CD14-positive monocyte (primary cell): Measurements from ENCODE around the gene CCR7. TPM values are rescaled to one million over a fixed set of nuclear protein-coding genes. Genes with fewer than 3 reads are reported as not detected.
A peak's percentile ranks its signal among the peaks of the same experiment; 100 is the strongest.

ENCODE experiments used
- DNase-seq, 3 donors: peaks; one replicate each; pipeline ENCODE4 v3.0.0-alpha.2; 2011 to 2022
- H2AFZ ChIP-seq: 2 replicates; pipeline ENCODE4 v1.6.0; 2012; ENCODE audit warnings: mild to moderate bottlenecking, low read depth, low read length, inconsistent platforms; ENCODE audit not compliant: insufficient read depth, poor library complexity, severe bottlenecking
- H3K27ac ChIP-seq, 2 donors: 1 replicate in 1 of 2; 2 replicates in 1 of 2; pipeline ENCODE4 v1.5.1; 2012 to 2013; ENCODE audit warnings: low read length in 2 of 2, control low read depth in 1 of 2, inconsistent platforms in 1 of 2, low read depth in 1 of 2, mild to moderate bottlenecking in 1 of 2
- H3K27me3 ChIP-seq, 2 donors: one replicate each; pipeline versions ENCODE4 v1.6.0 to v1.6.1; 2011 to 2013; ENCODE audit warnings: low read length in 2 of 2; ENCODE audit not compliant: control insufficient read depth in 2 of 2, insufficient read depth in 2 of 2
- H3K36me3 ChIP-seq, 2 donors: replicated peaks in 1 of 2; 1 replicate in 1 of 2; 2 replicates in 1 of 2; pipeline versions ENCODE4 v1.5.1 to v1.6.1; 2012 to 2013; ENCODE audit warnings: low read length in 2 of 2, control low read depth in 1 of 2, inconsistent platforms in 1 of 2, mild to moderate bottlenecking in 1 of 2; ENCODE audit not compliant: insufficient read depth in 2 of 2, control insufficient read depth in 1 of 2
- H3K4me1 ChIP-seq, 2 donors: 1 replicate in 1 of 2; 2 replicates in 1 of 2; pipeline versions ENCODE4 v1.5.1 to v1.6.1; 2012 to 2013; ENCODE audit warnings: low read length in 2 of 2, control low read depth in 1 of 2, inconsistent platforms in 1 of 2, mild to moderate bottlenecking in 1 of 2, moderate library complexity in 1 of 2; ENCODE audit not compliant: insufficient read depth in 2 of 2, control insufficient read depth in 1 of 2
- H3K4me2 ChIP-seq: replicated peaks from 2 replicates; pipeline ENCODE3; 2012; ENCODE audit warnings: low read length, moderate library complexity, mild to moderate bottlenecking; ENCODE audit not compliant: poor library complexity, severe bottlenecking; ENCODE audit errors: extremely low read depth
- H3K4me3 ChIP-seq, 3 experiments: fragments of 200-600 bp in 1 of 3; sonication (generic) in 1 of 3; replicated peaks in 1 of 3; 1 replicate in 2 of 3; 2 replicates in 1 of 3; pipeline ENCODE4 v1.5.1; 2011 to 2013; ENCODE audit warnings: low read length in 3 of 3, mild to moderate bottlenecking in 3 of 3, control low read depth in 2 of 3, low read depth in 2 of 3, inconsistent platforms in 1 of 3, moderate library complexity in 1 of 3
- H3K79me2 ChIP-seq: 2 replicates; pipeline ENCODE4 v1.6.0; 2012; ENCODE audit warnings: mild to moderate bottlenecking, control low read depth, inconsistent platforms, low read length, moderate library complexity; ENCODE audit not compliant: insufficient read depth
- H3K9ac ChIP-seq: 2 replicates; pipeline ENCODE4 v1.6.0; 2017; ENCODE audit warnings: low read length, mild to moderate bottlenecking; ENCODE audit not compliant: insufficient read depth, poor library complexity, severe bottlenecking
- H3K9me3 ChIP-seq, 2 donors: replicated peaks in 1 of 2; 1 replicate in 1 of 2; 2 replicates in 1 of 2; pipeline versions ENCODE4 v1.5.1 to v1.6.1; 2012 to 2013; ENCODE audit warnings: low read length in 2 of 2, control low read depth in 1 of 2; ENCODE audit not compliant: control insufficient read depth in 1 of 2, insufficient read depth in 1 of 2
- H4K20me1 ChIP-seq: 2 replicates; pipeline ENCODE4 v1.6.0; 2012; ENCODE audit warnings: mild to moderate bottlenecking, low read length, control low read depth, moderate library complexity; ENCODE audit not compliant: insufficient read depth
- H3K27ac Mint-ChIP-seq, 7 donors: one replicate each; pipeline ENCODE4 v1.8.0; 2020; ENCODE audit warnings: mild to moderate bottlenecking in 7 of 7, mixed read lengths in 7 of 7, moderate library complexity in 6 of 7, inconsistent platforms in 2 of 7
- H3K27me3 Mint-ChIP-seq, 3 donors: one replicate each; pipeline ENCODE4 v1.8.0; 2021 to 2022; ENCODE audit warnings: low read depth in 3 of 3, mild to moderate bottlenecking in 3 of 3, mixed read lengths in 3 of 3, moderate library complexity in 3 of 3, inconsistent platforms in 1 of 3
- H3K36me3 Mint-ChIP-seq, 2 donors: one replicate each; pipeline ENCODE4 v1.8.0; 2020; ENCODE audit warnings: mixed read lengths in 2 of 2, inconsistent platforms in 1 of 2, mild to moderate bottlenecking in 1 of 2
- H3K4me1 Mint-ChIP-seq: one replicate; pipeline ENCODE4 v1.8.0; 2020; ENCODE audit warnings: mild to moderate bottlenecking, mixed read lengths
- H3K4me3 Mint-ChIP-seq, 2 donors: one replicate each; pipeline ENCODE4 v1.8.0; 2020; ENCODE audit warnings: mild to moderate bottlenecking in 2 of 2, mixed read lengths in 2 of 2, moderate library complexity in 1 of 2
- H3K9me3 Mint-ChIP-seq, 7 donors: one replicate each; pipeline ENCODE4 v1.8.0; 2020 to 2022; ENCODE audit warnings: mixed read lengths in 7 of 7, mild to moderate bottlenecking in 6 of 7, moderate library complexity in 6 of 7, inconsistent platforms in 2 of 7
- CTCF ChIP-seq: fragments of 200-600 bp; IDR thresholded peaks from one replicate; pipeline ENCODE4 v1.8.0; 2022; ENCODE audit warnings: antibody characterized with exemption, mild to moderate bottlenecking
- WGBS: methylation state at CpG from one replicate; pipeline ENCODE4 v1.1.5; 2013; ENCODE audit warnings: missing lambda C conversion rate; ENCODE audit not compliant: insufficient coverage; 5-methylcytosine and 5-hydroxymethylcytosine counted together
- intact Hi-C, 2 donors: fragments of 100-400 bp; cut with micrococcal nuclease; formaldehyde crosslinking; loops; one replicate each; pipeline versions ENCODE4 v1.15.0 to v1.15.1; 2023
- polyA plus RNA-seq, 3 donors: library from polyadenylated mRNA; depleted of rRNA in 1 of 3; unstranded in 2 of 3; stranded (reverse) in 1 of 3; fragments of 300-500 nt in 2 of 3; fragments of >200 nt in 1 of 3; fragmentation: Illumina TruSeq in 2 of 3; gene quantifications; 1 replicate in 2 of 3; 2 replicates in 1 of 3; pipeline ENCODE4 v1.2.3, GENCODE V29; 2012 to 2021

Gene CCR7
- polyA plus RNA-seq, 3 donors = 0.15 to 2.1 (median 1.2) TPM

- Histone ChIP-seq H2AFZ (no peak overlapping the region), H3K27ac (no peak overlapping the region), H3K4me2 (no peak overlapping the region), H4K20me1 (no peaks in the 10 kb centered on the region), H3K9ac (no peak overlapping the region), H3K4me1 (peaks cover 0 to 8% of the 10 kb centered on the region in 2 donors), H3K36me3 (no peaks in the 10 kb centered on the region), H3K9me3 (no peaks in the 10 kb centered on the region), H3K27me3 (no peaks in the 10 kb centered on the region), H3K4me3 (no peak overlapping the region), H3K79me2 (no peaks in the 10 kb centered on the region)
- no peaks in the 10 kb centered on the region for H3K9me3 Mint-ChIP-seq
- H3K27me3 Mint-ChIP-seq = peaks cover 4 to 11% (median 10%) of the 10 kb centered on the region in 3 donors
- intact Hi-C loops = loop anchor here (10.0 kb wide), 2 partner anchors 132 to 232 kb away; partner anchors contain the start of gene RARA (in 1 of the 2)
- H3K36me3 Mint-ChIP-seq = no peaks in the 10 kb centered on the region
- no peak overlapping the region for H3K4me3 Mint-ChIP-seq
- H3K4me1 Mint-ChIP-seq = peaks cover 15% of the 10 kb centered on the region
- no peak for TF ChIP-seq CTCF
- DNase-seq = no peak
- WGBS = 74% methylated on average over 11 of the region's 13 CpGs
- H3K27ac Mint-ChIP-seq = peak overlapping the region in 1 of 7 donors; percentile 13
These were observed 28.7 kb downstream of the CCR7 start for GRCh38 chr17:40536295-40537171.

- peaks cover 15% of the 10 kb centered on the region for H3K4me1 Mint-ChIP-seq
- DNase-seq = no peak
- Histone ChIP-seq H3K9me3 (no peaks in the 10 kb centered on the region), H3K36me3 (no peaks in the 10 kb centered on the region), H3K4me2 (no peak overlapping the region), H4K20me1 (no peaks in the 10 kb centered on the region), H3K27me3 (no peaks in the 10 kb centered on the region), H3K79me2 (no peaks in the 10 kb centered on the region), H3K9ac (no peak overlapping the region), H3K4me1 (peaks cover 0 to 8% of the 10 kb centered on the region in 2 donors), H3K4me3 (no peak overlapping the region), H3K27ac (no peak overlapping the region), H2AFZ (no peak overlapping the region)
- no peak for TF ChIP-seq CTCF
- WGBS = 72% methylated on average over 2 of the region's 3 CpGs
- peaks cover 4 to 13% (median 11%) of the 10 kb centered on the region in 3 donors for H3K27me3 Mint-ChIP-seq
- no peaks in the 10 kb centered on the region for H3K9me3 Mint-ChIP-seq
- no peak overlapping the region for H3K4me3 Mint-ChIP-seq
- intact Hi-C loops = loop anchor here (10.0 kb wide), 2 partner anchors 131 to 231 kb away; partner anchors contain the start of gene RARA (in 1 of the 2)
- no peak overlapping the region for H3K27ac Mint-ChIP-seq
- H3K36me3 Mint-ChIP-seq = no peaks in the 10 kb centered on the region
These were observed 29.4 kb downstream of the CCR7 start for GRCh38 chr17:40535924-40536294.
